H9 (cell line): Measurements from ENCODE around the gene IL20. TPM values are rescaled to one million over a fixed set of nuclear protein-coding genes. Genes with fewer than 3 reads are reported as not detected.
"Not testable (repeated sequence)": the region's sequence is repeated elsewhere in the genome, so short reads cannot be mapped to it uniquely, and the experiment has no call there.

Experiments
- DNase-seq: peaks from one replicate; pipeline ENCODE4 v3.0.0-alpha.2; 2017
- H2AFZ ChIP-seq: one replicate; pipeline ENCODE4 v1.6.1; 2013; ENCODE audit warnings: mild to moderate bottlenecking, low read length, control low read depth, moderate library complexity
- H2AK5ac ChIP-seq: 2 replicates; pipeline ENCODE4 v1.6.1; 2013; ENCODE audit warnings: low read length, control low read depth, mixed read lengths; ENCODE audit not compliant: insufficient read length
- H2BK120ac ChIP-seq: one replicate; pipeline ENCODE4 v1.6.1; 2013; ENCODE audit warnings: low read depth, mild to moderate bottlenecking, low read length, control low read depth, inconsistent platforms; ENCODE audit not compliant: poor library complexity, severe bottlenecking
- H2BK12ac ChIP-seq: 2 replicates; pipeline ENCODE4 v1.6.1; 2013; ENCODE audit warnings: low read length, control low read depth, mixed read lengths, low read depth; ENCODE audit not compliant: insufficient read length
- H2BK15ac ChIP-seq: 2 replicates; pipeline ENCODE4 v1.6.1; 2013; ENCODE audit warnings: low read depth, low read length, control low read depth
- H2BK20ac ChIP-seq: one replicate; pipeline ENCODE4 v1.6.1; 2013; ENCODE audit warnings: low read depth, mild to moderate bottlenecking, low read length, control low read depth, inconsistent platforms; ENCODE audit not compliant: poor library complexity, severe bottlenecking
- H2BK5ac ChIP-seq: 2 replicates; pipeline ENCODE4 v1.6.1; 2013; ENCODE audit warnings: low read length, control low read depth, mixed read lengths; ENCODE audit not compliant: insufficient read length
- H3K14ac ChIP-seq: 2 replicates; pipeline ENCODE4 v1.6.1; 2013; ENCODE audit warnings: low read length, control low read depth; ENCODE audit not compliant: insufficient read depth
- H3K18ac ChIP-seq: 2 replicates; pipeline ENCODE4 v1.6.1; 2013; ENCODE audit warnings: low read depth, mild to moderate bottlenecking, mixed read lengths, low read length, control low read depth; ENCODE audit not compliant: insufficient read length
- H3K23ac ChIP-seq: 2 replicates; pipeline ENCODE4 v1.6.1; 2013; ENCODE audit warnings: low read length, control low read depth, mixed read lengths, low read depth; ENCODE audit not compliant: insufficient read length
- H3K23me2 ChIP-seq: 2 replicates; pipeline ENCODE4 v1.6.1; 2013; ENCODE audit warnings: low read depth, mild to moderate bottlenecking, mixed read lengths, low read length, control low read depth; ENCODE audit not compliant: insufficient read length, poor library complexity, severe bottlenecking
- H3K27ac ChIP-seq: 2 replicates; pipeline ENCODE4 v1.5.1; 2013; ENCODE audit warnings: low read length, control low read depth, mixed read lengths, low read depth; ENCODE audit not compliant: insufficient read length
- H3K27me3 ChIP-seq: 2 replicates; pipeline ENCODE4 v1.6.1; 2013; ENCODE audit warnings: low read length, control low read depth, inconsistent platforms; ENCODE audit not compliant: insufficient read depth
- H3K4ac ChIP-seq: 2 replicates; pipeline ENCODE4 v1.6.1; 2013; ENCODE audit warnings: low read depth, mild to moderate bottlenecking, control low read depth, inconsistent platforms, low read length, moderate library complexity
- H3K4me1 ChIP-seq: 2 replicates; pipeline ENCODE4 v1.6.1; 2013; ENCODE audit warnings: low read length, control low read depth, inconsistent platforms; ENCODE audit not compliant: insufficient read depth
- H3K4me2 ChIP-seq: 2 replicates; pipeline ENCODE4 v1.6.1; 2013; ENCODE audit warnings: low read length, control low read depth, mixed read lengths; ENCODE audit not compliant: insufficient read length, insufficient read depth
- H3K56ac ChIP-seq: 2 replicates; pipeline ENCODE4 v1.6.1; 2013; ENCODE audit warnings: low read depth, mild to moderate bottlenecking, mixed read lengths, low read length, control low read depth; ENCODE audit not compliant: insufficient read length
- H3K79me1 ChIP-seq: 2 replicates; pipeline ENCODE4 v1.6.1; 2013; ENCODE audit warnings: low read depth, mild to moderate bottlenecking, moderate library complexity, low read length, control low read depth, inconsistent platforms; ENCODE audit not compliant: insufficient read depth, poor library complexity, severe bottlenecking
- H3K79me2 ChIP-seq: 2 replicates; pipeline ENCODE4 v1.6.1; 2013; ENCODE audit warnings: low read length, control low read depth, inconsistent platforms; ENCODE audit not compliant: insufficient read depth
- H3K9ac ChIP-seq: 2 replicates; pipeline ENCODE4 v1.6.1; 2013; ENCODE audit warnings: low read length, control low read depth, mixed read lengths; ENCODE audit not compliant: insufficient read length; ENCODE audit errors: extremely low read depth
- H3K9me3 ChIP-seq: one replicate; pipeline ENCODE4 v1.6.1; 2013; ENCODE audit warnings: low read depth, low read length, inconsistent platforms; ENCODE audit not compliant: control insufficient read depth
- H3T11ph ChIP-seq: one replicate; pipeline ENCODE4 v1.6.1; 2013; ENCODE audit warnings: mild to moderate bottlenecking, low read length, control low read depth, inconsistent platforms
- H4K20me1 ChIP-seq: one replicate; pipeline ENCODE4 v1.6.1; 2013; ENCODE audit not compliant: control insufficient read depth, insufficient read length, insufficient read depth
- H4K5ac ChIP-seq: 2 replicates; pipeline ENCODE4 v1.6.1; 2013; ENCODE audit warnings: low read depth, mild to moderate bottlenecking, mixed read lengths, low read length, control low read depth; ENCODE audit not compliant: insufficient read length
- H4K8ac ChIP-seq: replicated peaks from 2 replicates; pipeline ENCODE4 v1.6.1; 2013; ENCODE audit warnings: low read length, control low read depth, mixed read lengths, low read depth; ENCODE audit not compliant: insufficient read length
- H4K91ac ChIP-seq: 2 replicates; pipeline ENCODE4 v1.6.1; 2013; ENCODE audit warnings: low read depth, mild to moderate bottlenecking, moderate library complexity, mixed read lengths, low read length, control low read depth; ENCODE audit not compliant: insufficient read length
- H3K27ac Mint-ChIP-seq, 3 experiments: 2 replicates in 2 of 3; 3 replicates in 1 of 3; pipeline ENCODE4 v1.8.0; 2020 to 2021; ENCODE audit warnings: mixed read lengths in 3 of 3, mild to moderate bottlenecking in 1 of 3, moderate library complexity in 1 of 3
- H3K27me3 Mint-ChIP-seq: 2 replicates; pipeline ENCODE4 v1.8.0; 2021; ENCODE audit warnings: low read depth, mild to moderate bottlenecking, moderate library complexity, mixed read lengths
- H3K36me3 Mint-ChIP-seq, 3 experiments: 2 replicates in 2 of 3; 3 replicates in 1 of 3; pipeline ENCODE4 v1.8.0; 2020 to 2021; ENCODE audit warnings: low read depth in 3 of 3, mixed read lengths in 3 of 3; ENCODE audit not compliant: insufficient read depth in 1 of 3
- H3K4me1 Mint-ChIP-seq, 2 experiments: 2 replicates each; pipeline ENCODE4 v1.8.0; 2020; ENCODE audit warnings: mixed read lengths in 2 of 2
- H3K4me3 Mint-ChIP-seq, 2 experiments: 2 replicates in 1 of 2; 3 replicates in 1 of 2; pipeline ENCODE4 v1.8.0; 2020 to 2021; ENCODE audit warnings: mild to moderate bottlenecking in 2 of 2, mixed read lengths in 2 of 2, moderate library complexity in 1 of 2
- H3K9me3 Mint-ChIP-seq, 2 experiments: 2 replicates in 1 of 2; 3 replicates in 1 of 2; pipeline ENCODE4 v1.8.0; 2020; ENCODE audit warnings: mild to moderate bottlenecking in 2 of 2, mixed read lengths in 2 of 2, moderate library complexity in 1 of 2
- CTCF ChIP-seq: fragments of 200-600 bp; sonication (generic); conservative IDR thresholded peaks from 3 replicates; pipeline ENCODE4 v1.8.0; 2021; ENCODE audit warnings: antibody characterized with exemption, mild to moderate bottlenecking
- WGBS: extraction: QIAGEN DNeasy Blood & Tissue Kit; methylation state at CpG from one replicate; pipeline ENCODE4 v1.1.7; 2013; ENCODE audit warnings: missing lambda C conversion rate, low lambda C conversion rate, mixed read lengths; ENCODE audit not compliant: insufficient read length; ENCODE audit errors: extremely low coverage; 5-methylcytosine and 5-hydroxymethylcytosine counted together
- total RNA-seq: library from RNA; stranded (reverse); gene quantifications from 2 replicates; pipeline ENCODE4 v1.2.1, GENCODE V29; 2021

Gene IL20
- total RNA-seq, 1 experiment from 2014 or later = not detected

DNA sequence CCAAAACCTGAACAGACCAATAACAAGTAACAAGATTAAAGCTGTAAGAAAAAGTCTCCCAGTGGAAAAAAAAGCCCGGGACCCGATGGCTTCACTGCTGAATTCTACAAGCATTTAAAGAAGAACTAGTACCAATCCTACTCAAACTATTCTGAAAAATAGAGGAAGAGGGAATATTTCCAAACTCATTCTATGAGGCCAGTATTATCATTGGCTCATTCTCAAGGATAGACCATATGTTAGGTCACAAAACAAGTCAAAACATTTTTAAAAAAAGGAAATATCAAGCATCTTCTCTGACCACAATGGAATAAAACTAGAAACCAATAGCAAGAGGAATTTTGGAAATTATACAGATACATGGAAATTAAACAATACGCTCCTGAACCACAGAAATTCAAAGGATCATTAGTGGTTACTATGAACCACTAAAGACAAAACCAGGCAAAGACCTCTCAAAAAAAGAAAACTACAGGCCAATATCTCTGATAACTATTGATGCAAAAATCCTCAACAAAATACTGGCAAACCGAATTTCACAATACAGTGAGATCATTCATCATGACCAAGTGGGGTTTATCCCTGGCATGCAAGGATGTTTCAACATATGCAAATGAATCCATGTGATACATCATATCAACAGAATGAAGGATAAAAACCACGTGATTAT is 13.9 kb upstream of the IL20 start:
- no CpG with 5 or more reads among the region's 5 CpGs for WGBS
- Histone ChIP-seq H3K14ac (no peak overlapping the region), H3K79me1 (no peaks in the 10 kb centered on the region), H2BK120ac (no peak overlapping the region), H4K20me1 (no peaks in the 10 kb centered on the region), H3K9me3 (no peaks in the 10 kb centered on the region), H3T11ph (no peak overlapping the region), H3K23ac (no peak overlapping the region), H3K4me1 (no peaks in the 10 kb centered on the region), H3K23me2 (no peaks in the 10 kb centered on the region), H3K27me3 (no peaks in the 10 kb centered on the region), H2BK20ac (no peak overlapping the region), H3K27ac (no peak overlapping the region), H2BK15ac (no peak overlapping the region), H3K56ac (no peak overlapping the region), H3K4me2 (no peak overlapping the region), H3K4ac (no peak overlapping the region), H3K9ac (no peak overlapping the region), H4K5ac (no peak overlapping the region), H3K79me2 (no peaks in the 10 kb centered on the region), H2BK5ac (no peak overlapping the region), H2BK12ac (no peak overlapping the region), H4K8ac (no peak overlapping the region), H3K18ac (no peak overlapping the region), H2AFZ (no peak overlapping the region), H4K91ac (no peak overlapping the region), H2AK5ac (no peak overlapping the region)
- H3K9me3 Mint-ChIP-seq = peaks cover 18 to 24% of the 10 kb centered on the region in 2 experiments
- no peak overlapping the region for H3K27ac Mint-ChIP-seq
- TF ChIP-seq CTCF = no peak
- no peak for DNase-seq
- H3K4me3 Mint-ChIP-seq = no peak overlapping the region
- peaks cover 0 to 2% of the 10 kb centered on the region in 2 experiments; a peak in 1 of 4 replicates for H3K4me1 Mint-ChIP-seq
- H3K36me3 Mint-ChIP-seq = peaks cover 0 to 11% (median 0%) of the 10 kb centered on the region in 3 experiments; a peak in 3 of 7 replicates
- H3K27me3 Mint-ChIP-seq = peaks cover 22% of the 10 kb centered on the region

DNA sequence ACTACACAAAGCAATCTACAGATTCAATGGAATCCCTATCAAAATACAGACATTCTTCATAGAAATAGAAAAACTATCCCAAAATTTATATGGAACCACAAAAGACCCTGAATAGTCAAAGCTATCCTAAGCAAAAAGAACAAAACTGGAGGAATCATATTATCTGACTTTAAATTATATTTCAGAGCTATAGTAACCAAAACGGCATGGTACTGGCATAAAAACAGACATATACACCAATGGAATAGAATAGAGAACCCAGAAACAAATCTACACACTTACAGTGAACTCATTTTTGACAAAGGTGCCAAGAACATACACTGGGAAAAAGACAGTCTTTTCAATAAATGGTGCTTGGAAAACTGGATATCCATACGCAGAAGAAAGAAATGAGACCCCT is 12.8 kb upstream of the IL20 start:
- not testable (repeated sequence) for H2AK5ac ChIP-seq, H3K4me1 ChIP-seq, H3K79me1 ChIP-seq, H3K18ac ChIP-seq, H3K79me2 ChIP-seq, H4K8ac ChIP-seq, H2BK5ac ChIP-seq, H2BK120ac ChIP-seq, H3K4ac ChIP-seq, H3K27ac ChIP-seq, DNase-seq, H3K9me3 ChIP-seq, H4K91ac ChIP-seq, H3K23me2 ChIP-seq, H2BK15ac ChIP-seq, H3K4me2 ChIP-seq, H4K5ac ChIP-seq, H3K14ac ChIP-seq, H3K27ac Mint-ChIP-seq, H2BK20ac ChIP-seq, H3K27me3 ChIP-seq, H3T11ph ChIP-seq, H3K56ac ChIP-seq, H4K20me1 ChIP-seq, H3K9ac ChIP-seq, H3K4me1 Mint-ChIP-seq, H2BK12ac ChIP-seq, H3K23ac ChIP-seq, H2AFZ ChIP-seq, H3K4me3 Mint-ChIP-seq
- Mint-ChIP-seq H3K36me3 (peaks cover 0 to 11% (median 0%) of the 10 kb centered on the region in 3 experiments; a peak in 3 of 7 replicates), H3K9me3 (peaks cover 18 to 24% of the 10 kb centered on the region in 2 experiments), H3K27me3 (peaks cover 30% of the 10 kb centered on the region)
- WGBS = no CpG with 5 or more reads among the region's 2 CpGs
